ENCODE results near the gene TUBGCP5. TPM values are rescaled to one million over a fixed set of nuclear protein-coding genes. Genes with fewer than 3 reads are reported as not detected.

Gene TUBGCP5
- total RNA-seq, 1 donor from 2014 or later: 34.3 TPM

DNA sequence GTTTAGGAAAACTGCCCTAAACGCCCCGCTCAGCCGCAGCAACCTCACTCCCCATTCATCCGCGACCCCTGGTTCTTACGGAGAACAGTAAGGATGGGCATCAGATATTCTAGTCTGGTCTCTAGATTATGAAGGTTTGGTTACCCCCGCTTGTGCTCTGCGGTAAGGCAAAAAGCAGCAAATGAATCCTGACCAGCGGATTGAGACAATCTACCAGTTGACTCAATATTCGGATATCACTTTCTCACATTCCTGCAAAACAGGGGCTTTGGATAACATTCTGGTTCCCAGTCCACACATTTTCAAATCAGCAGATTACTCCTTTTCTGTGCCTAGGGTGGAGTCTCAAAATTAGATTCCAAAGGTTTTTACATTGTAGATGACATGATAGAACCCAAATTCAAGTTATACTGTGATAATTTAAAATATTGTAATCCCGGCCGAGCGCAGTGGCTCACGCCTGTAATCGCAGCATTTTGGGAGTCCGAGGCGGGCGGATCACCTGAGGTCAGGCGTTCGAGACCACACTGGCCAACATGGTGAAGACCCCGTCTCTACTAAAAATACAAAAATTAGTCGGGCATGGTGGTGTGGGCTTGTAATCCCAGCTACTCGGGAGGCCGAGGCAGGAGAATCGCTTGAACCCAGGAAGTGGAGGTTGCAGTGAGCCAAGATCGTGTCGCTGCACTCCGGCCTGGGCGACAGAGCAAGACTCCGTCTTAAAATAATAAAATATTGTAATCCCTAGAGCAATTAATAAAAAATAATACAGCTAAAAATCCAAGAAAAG, 58.1 kb downstream of the TUBGCP5 start:
- Mint-ChIP-seq H3K4me3 (peak overlapping the region; percentile 91), H3K36me3 (no peaks in the 10 kb centered on the region), H3K4me1 (peaks cover 8% of the 10 kb centered on the region), H3K9me3 (peaks cover 2% of the 10 kb centered on the region), H3K27me3 (ENCODE audit: insufficient read depth, low read depth) (peaks cover 5% of the 10 kb centered on the region), H3K27ac (no peak overlapping the region)
- Histone ChIP-seq H3K4me1 (peaks cover 4% of the 10 kb centered on the region), H3K4me2 (peak overlapping the region; percentile 96), H3F3A (ENCODE audit: low read depth) (peaks cover 12% of the 10 kb centered on the region), H3K9ac (no peak overlapping the region), H3K27ac (no peak overlapping the region), H3K79me2 (ENCODE audit: low read depth) (peaks cover 36% of the 10 kb centered on the region), H3K27me3 (peaks cover 43% of the 10 kb centered on the region), H4K20me1 (ENCODE audit: low read depth) (peaks cover 34% of the 10 kb centered on the region), H3K9me3 (ENCODE audit: low read depth) (no peaks in the 10 kb centered on the region), H2AFZ (replicated peaks) (peak overlapping the region; percentile 90), H3K4me3 (peak overlapping the region; percentile 93), H3K36me3 (no peaks in the 10 kb centered on the region)
- TF ChIP-seq, protein P1, sequence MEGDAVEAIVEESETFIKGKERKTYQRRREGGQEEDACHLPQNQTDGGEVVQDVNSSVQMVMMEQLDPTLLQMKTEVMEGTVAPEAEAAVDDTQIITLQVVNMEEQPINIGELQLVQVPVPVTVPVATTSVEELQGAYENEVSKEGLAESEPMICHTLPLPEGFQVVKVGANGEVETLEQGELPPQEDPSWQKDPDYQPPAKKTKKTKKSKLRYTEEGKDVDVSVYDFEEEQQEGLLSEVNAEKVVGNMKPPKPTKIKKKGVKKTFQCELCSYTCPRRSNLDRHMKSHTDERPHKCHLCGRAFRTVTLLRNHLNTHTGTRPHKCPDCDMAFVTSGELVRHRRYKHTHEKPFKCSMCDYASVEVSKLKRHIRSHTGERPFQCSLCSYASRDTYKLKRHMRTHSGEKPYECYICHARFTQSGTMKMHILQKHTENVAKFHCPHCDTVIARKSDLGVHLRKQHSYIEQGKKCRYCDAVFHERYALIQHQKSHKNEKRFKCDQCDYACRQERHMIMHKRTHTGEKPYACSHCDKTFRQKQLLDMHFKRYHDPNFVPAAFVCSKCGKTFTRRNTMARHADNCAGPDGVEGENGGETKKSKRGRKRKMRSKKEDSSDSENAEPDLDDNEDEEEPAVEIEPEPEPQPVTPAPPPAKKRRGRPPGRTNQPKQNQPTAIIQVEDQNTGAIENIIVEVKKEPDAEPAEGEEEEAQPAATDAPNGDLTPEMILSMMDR (IDR thresholded peaks at IDR 0.05): no peak
- TF ChIP-seq EZH2 (IDR thresholded peaks at IDR 0.05): no peak
- no peak for TF ChIP-seq EZH2phosphoT487 (IDR thresholded peaks at IDR 0.05)
- no peak for DNase-seq (ENCODE audit: low spot score)

DNA sequence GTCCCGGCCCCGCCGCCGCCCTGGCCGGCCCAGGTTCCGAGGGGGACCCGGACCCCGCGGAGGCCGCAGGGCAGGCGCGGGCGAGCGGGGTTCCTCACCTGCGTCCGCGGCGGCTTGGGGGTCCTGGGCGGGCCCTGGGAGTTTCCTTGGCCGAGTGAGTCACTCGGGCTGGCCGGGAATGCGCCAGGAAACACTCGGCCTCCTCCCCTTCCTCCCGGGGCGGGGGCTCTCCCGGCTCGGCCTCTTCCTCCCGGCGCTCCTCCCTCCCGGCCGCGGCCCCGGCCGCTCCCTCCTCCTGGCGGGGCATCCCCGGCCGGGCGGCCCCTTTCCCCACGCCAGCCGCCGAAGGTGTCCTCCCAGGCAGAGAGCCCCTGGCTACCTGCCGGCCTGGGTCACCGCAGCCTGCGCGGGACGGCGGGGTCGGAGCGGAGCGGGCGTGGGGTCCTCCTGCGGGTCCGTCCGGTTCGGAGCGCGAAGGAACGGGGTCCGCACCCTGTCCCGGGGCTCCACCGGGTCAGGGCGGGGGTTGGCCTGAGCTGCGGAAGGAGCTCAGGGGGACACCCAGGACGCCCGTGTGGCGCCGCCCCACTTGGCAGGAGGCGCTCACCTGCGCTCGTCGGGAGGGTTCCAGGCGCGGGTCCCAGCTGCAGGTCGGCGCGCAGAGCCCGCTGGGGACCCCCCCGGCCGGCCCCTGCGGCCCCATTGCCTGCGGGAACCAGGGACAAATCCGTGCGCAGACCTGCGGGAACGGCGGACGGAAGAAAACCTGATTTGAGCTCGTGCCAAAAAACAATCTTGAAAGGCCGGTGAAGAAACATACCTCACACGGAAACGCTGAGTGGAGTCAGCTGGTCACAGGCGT, 58.9 kb downstream of the TUBGCP5 start, which contains the start of gene CYFIP1:
CYFIP1 (minus strand) TSS at position 180 of the 862 bp plus-strand sequence. CDS start 33,083 bp downstream, outside the sequence.
- Histone ChIP-seq H4K20me1 (ENCODE audit: low read depth) (peaks cover 43% of the 10 kb centered on the region), H3K36me3 (no peaks in the 10 kb centered on the region), H3K4me2 (peak within 1 kb of the TSS; percentile 96), H3K79me2 (ENCODE audit: low read depth) (peaks cover 44% of the 10 kb centered on the region), H3K27ac (no peak within 1 kb of the TSS), H3K9ac (peak within 1 kb of the TSS; percentile 45), H3K4me3 (peak within 1 kb of the TSS; percentile 93), H3F3A (ENCODE audit: low read depth) (peaks cover 12% of the 10 kb centered on the region), H2AFZ (replicated peaks) (peak within 1 kb of the TSS; percentile 90), H3K27me3 (peaks cover 43% of the 10 kb centered on the region), H3K9me3 (ENCODE audit: low read depth) (no peaks in the 10 kb centered on the region), H3K4me1 (peaks cover 4% of the 10 kb centered on the region)
- H3K4me1 Mint-ChIP-seq: peaks cover 8% of the 10 kb centered on the region
- H3K9me3 Mint-ChIP-seq: peaks cover 3% of the 10 kb centered on the region
- peak; percentile 85 for DNase-seq (ENCODE audit: low spot score)
- H3K27ac Mint-ChIP-seq: peak within 1 kb of the TSS; percentile 24
- peak within 1 kb of the TSS; percentile 100 for H3K4me3 Mint-ChIP-seq
- TF ChIP-seq EZH2 (IDR thresholded peaks at IDR 0.05): no peak
- peak; percentile 47 for TF ChIP-seq EZH2phosphoT487 (IDR thresholded peaks at IDR 0.05)
- TF ChIP-seq, protein P1 (IDR thresholded peaks at IDR 0.05): no peak
- peaks cover 5% of the 10 kb centered on the region for H3K27me3 Mint-ChIP-seq (ENCODE audit: insufficient read depth, low read depth)
- peaks cover 2% of the 10 kb centered on the region for H3K36me3 Mint-ChIP-seq

DNA sequence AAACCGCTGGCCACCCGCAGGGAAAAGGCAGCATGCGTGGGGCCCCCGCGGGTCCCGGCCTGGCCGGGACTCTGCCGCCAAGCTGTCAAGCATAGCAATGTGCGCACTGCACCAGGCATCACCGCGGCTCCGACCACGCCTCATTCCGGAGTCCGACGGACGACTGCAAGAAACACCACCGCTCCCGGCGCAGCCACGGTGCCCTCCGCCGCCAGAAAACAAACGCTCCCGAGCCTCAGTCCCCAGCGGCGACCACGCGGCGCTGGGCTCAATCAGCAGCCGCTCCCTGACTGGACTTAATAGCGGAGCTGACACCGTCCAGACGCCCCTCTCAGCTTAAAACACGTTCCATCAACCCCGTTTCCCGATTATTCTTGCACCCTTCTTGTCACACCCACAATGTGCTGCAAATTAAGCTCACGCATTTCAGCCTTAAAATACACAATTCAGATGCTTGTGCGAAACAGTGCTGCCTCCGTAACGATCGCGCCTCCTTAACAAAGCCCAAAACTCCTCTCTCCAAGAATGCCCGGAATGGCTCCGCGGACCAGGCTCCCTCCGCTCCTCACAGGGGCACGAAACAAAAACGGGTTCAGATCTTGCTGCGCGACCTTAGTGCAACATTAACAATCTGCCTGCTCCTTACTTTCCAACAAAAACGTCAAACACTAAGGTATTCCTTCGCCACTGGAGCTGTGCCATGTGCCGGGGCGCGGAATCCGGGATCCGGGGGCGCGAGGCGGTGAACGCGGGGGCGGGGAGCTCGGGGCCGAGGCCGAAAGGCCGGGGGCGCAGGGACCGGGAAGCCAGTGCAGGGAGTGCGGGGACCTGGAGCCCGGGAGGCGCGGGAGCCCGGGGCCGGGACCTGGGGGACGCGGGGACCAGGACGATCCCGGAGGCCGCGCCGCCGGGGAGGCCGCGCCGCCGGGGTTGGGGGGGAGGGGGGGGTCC, 59.9 kb downstream of the TUBGCP5 start:
- TF ChIP-seq EZH2phosphoT487 (IDR thresholded peaks at IDR 0.05) (peak; percentile 12), EZH2 (IDR thresholded peaks at IDR 0.05) (peak; percentile 35)
- TF ChIP-seq, protein P1 (IDR thresholded peaks at IDR 0.05): no peak
- H3K79me2 ChIP-seq (ENCODE audit: low read depth): peaks cover 53% of the 10 kb centered on the region
- peak overlapping the region; percentile 93 for H3K4me3 ChIP-seq
- peak overlapping the region; percentile 100 for H3K4me3 Mint-ChIP-seq
- peaks cover 4% of the 10 kb centered on the region for H3K4me1 ChIP-seq
- peaks cover 5% of the 10 kb centered on the region for H3K36me3 Mint-ChIP-seq
- H3K9me3 Mint-ChIP-seq: peaks cover 6% of the 10 kb centered on the region
- peaks cover 8% of the 10 kb centered on the region for H3K4me1 Mint-ChIP-seq
- peak overlapping the region; percentile 71 for H2AFZ ChIP-seq (replicated peaks)
- H3F3A ChIP-seq (ENCODE audit: low read depth): peaks cover 12% of the 10 kb centered on the region
- peak overlapping the region; percentile 24 for H3K27ac Mint-ChIP-seq
- H3K27ac ChIP-seq: no peak overlapping the region
- H3K36me3 ChIP-seq: no peaks in the 10 kb centered on the region
- H3K27me3 Mint-ChIP-seq (ENCODE audit: insufficient read depth, low read depth): peaks cover 5% of the 10 kb centered on the region
- peaks cover 51% of the 10 kb centered on the region for H4K20me1 ChIP-seq (ENCODE audit: low read depth)
- H3K27me3 ChIP-seq: peaks cover 43% of the 10 kb centered on the region
- peak overlapping the region; percentile 2 for H3K9ac ChIP-seq
- no peaks in the 10 kb centered on the region for H3K9me3 ChIP-seq (ENCODE audit: low read depth)
- peak; percentile 78 for DNase-seq (ENCODE audit: low spot score)
- peak overlapping the region; percentile 96 for H3K4me2 ChIP-seq
